OCI-LY7 (cell line): ENCODE data around the gene TIAL1.
"Not testable (repeated sequence)": the region's sequence is repeated elsewhere in the genome, so short reads cannot be mapped to it uniquely, and the experiment has no call there.

ENCODE experiments used
- CTCF ChIP-seq: fragments of 200-600 bp; sonication (generic); conservative IDR thresholded peaks from 2 replicates; pipeline ENCODE4 v1.5.1; 2014; ENCODE audit warnings: mild to moderate bottlenecking, antibody characterized with exemption, low read length, moderate library complexity, mixed read lengths
- EZH2phosphoT487 ChIP-seq: fragments of 200-600 bp; sonication (generic); IDR thresholded peaks from 2 replicates; pipeline ENCODE4 v1.6.1; 2018; ENCODE audit warnings: low read depth, borderline replicate concordance, mild to moderate bottlenecking, mixed run types, antibody characterized with exemption, low read length, moderate library complexity, mixed read lengths

DNA sequence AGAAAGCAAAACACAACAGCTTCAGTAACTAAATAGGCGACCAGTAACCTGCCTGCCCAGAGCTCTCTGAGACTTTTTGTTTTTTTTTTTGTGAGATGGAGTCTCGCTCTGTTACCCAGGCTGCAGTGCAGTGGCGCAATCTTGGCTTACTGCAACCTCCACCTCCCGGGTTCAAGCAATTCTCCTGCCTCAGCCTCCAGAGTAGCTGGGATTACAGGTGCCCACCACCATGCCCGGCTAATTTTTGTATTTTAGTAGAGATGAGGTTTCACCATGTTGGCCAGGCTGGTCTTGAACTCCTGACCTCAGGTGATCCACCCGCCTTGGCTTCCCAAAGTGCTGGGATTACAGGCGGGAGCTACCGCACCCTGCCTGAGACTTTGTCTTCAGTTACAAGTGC is 23.0 kb upstream of the TIAL1 start:
- not testable (repeated sequence) for TF ChIP-seq CTCF, EZH2phosphoT487
